BLaER1 (cell line): ENCODE data around the gene MAPK8.
"Not testable (repeated sequence)": the region's sequence is repeated elsewhere in the genome, so short reads cannot be mapped to it uniquely, and the experiment has no call there.

Experiments used
- H3K27ac ChIP-seq: shearing (Covaris generic); formaldehyde crosslinking; 2 replicates; pipeline ENCODE4 v1.8.1; 2022
- H3K27me3 ChIP-seq: shearing (Covaris generic); formaldehyde crosslinking; 2 replicates; pipeline ENCODE4 v1.8.1; 2022
- H3K36me3 ChIP-seq: shearing (Covaris generic); formaldehyde crosslinking; 2 replicates; pipeline ENCODE4 v1.8.1; 2022
- H3K4me1 ChIP-seq: shearing (Covaris generic); formaldehyde crosslinking; 2 replicates; pipeline ENCODE4 v1.8.1; 2022
- H3K4me2 ChIP-seq: shearing (Covaris generic); formaldehyde crosslinking; 2 replicates; pipeline ENCODE4 v1.8.1; 2022
- H3K4me3 ChIP-seq: shearing (Covaris generic); formaldehyde crosslinking; 2 replicates; pipeline ENCODE4 v1.8.1; 2022
- H3K9ac ChIP-seq: shearing (Covaris generic); formaldehyde crosslinking; 2 replicates; pipeline ENCODE4 v1.8.1; 2022
- H3K9me3 ChIP-seq: shearing (Covaris generic); formaldehyde crosslinking; 2 replicates; pipeline ENCODE4 v1.8.1; 2022
- H4K20me1 ChIP-seq: shearing (Covaris generic); formaldehyde crosslinking; 2 replicates; pipeline ENCODE4 v1.8.1; 2022
- Cebpa-rat ChIP-seq: shearing (Covaris generic); IDR thresholded peaks from 2 replicates; pipeline ENCODE4 v1.8.1; 2022

The MAPK8 gene

GRCh38 chr10:48410503-48410902 lies 104.0 kb downstream of the MAPK8 start:
- no peak for TF ChIP-seq Cebpa-rat
- no peaks in the 10 kb centered on the region for H3K27me3 ChIP-seq
- H3K4me3 ChIP-seq, result no peak overlapping the region
- H4K20me1 ChIP-seq, result 0 out of 2 replicates have a peak, but pooled peaks cover 5% of the 10 kb centered on the region
- H3K9me3 ChIP-seq, result peaks cover 13% of the 10 kb centered on the region
- H3K4me1 ChIP-seq, result no peaks in the 10 kb centered on the region
- H3K36me3 ChIP-seq, result peaks cover 54% of the 10 kb centered on the region
- H3K9ac ChIP-seq, result no peak overlapping the region
- H3K27ac ChIP-seq, result no peak overlapping the region
- no peak overlapping the region for H3K4me2 ChIP-seq

GRCh38 chr10:48411510-48411909 lies 105.0 kb downstream of the MAPK8 start:
- H3K4me3 ChIP-seq, result no peak overlapping the region
- no peak overlapping the region for H3K27ac ChIP-seq
- no peaks in the 10 kb centered on the region for H4K20me1 ChIP-seq
- H3K9ac ChIP-seq, result no peak overlapping the region
- no peak overlapping the region for H3K4me2 ChIP-seq
- no peak for TF ChIP-seq Cebpa-rat
- H3K36me3 ChIP-seq, result peaks cover 53% of the 10 kb centered on the region
- peaks cover 13% of the 10 kb centered on the region for H3K9me3 ChIP-seq
- no peaks in the 10 kb centered on the region for H3K4me1 ChIP-seq
- no peaks in the 10 kb centered on the region for H3K27me3 ChIP-seq

GRCh38 chr10:48412081-48412480 lies 105.6 kb downstream of the MAPK8 start:
- Histone ChIP-seq H3K27ac (no peak overlapping the region), H3K36me3 (peaks cover 53% of the 10 kb centered on the region), H3K27me3 (no peaks in the 10 kb centered on the region), H3K9ac (no peak overlapping the region), H3K4me1 (no peaks in the 10 kb centered on the region), H3K9me3 (peaks cover 13% of the 10 kb centered on the region), H4K20me1 (no peaks in the 10 kb centered on the region), H3K4me2 (no peak overlapping the region), H3K4me3 (no peak overlapping the region)
- no peak for TF ChIP-seq Cebpa-rat

DNA sequence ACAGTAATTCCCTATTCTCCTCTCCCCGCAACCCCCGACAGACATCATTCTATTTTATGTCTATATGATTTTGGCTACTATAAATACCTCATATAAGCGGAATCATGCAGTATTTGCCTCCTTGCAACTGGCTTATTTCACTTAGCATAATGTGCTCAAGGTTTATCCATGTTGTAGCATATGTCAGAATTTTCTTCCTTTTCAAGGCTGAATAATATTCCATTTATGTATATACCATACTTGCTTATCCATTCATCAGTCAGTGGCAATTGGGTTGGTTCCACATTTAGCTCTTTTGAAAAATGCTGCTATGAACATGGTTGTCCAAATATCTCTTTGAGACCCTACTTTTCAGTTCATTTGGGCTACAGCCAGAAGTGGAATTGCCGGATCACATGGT lies 106.5 kb downstream of the MAPK8 start:
- H3K9ac ChIP-seq, result no peak overlapping the region
- no peak for TF ChIP-seq Cebpa-rat
- no peaks in the 10 kb centered on the region for H3K27me3 ChIP-seq
- H3K4me2 ChIP-seq, result no peak overlapping the region
- H3K9me3 ChIP-seq, result peaks cover 13% of the 10 kb centered on the region
- no peaks in the 10 kb centered on the region for H4K20me1 ChIP-seq
- H3K4me1 ChIP-seq, result no peaks in the 10 kb centered on the region
- H3K4me3 ChIP-seq, result no peak overlapping the region
- no peak overlapping the region for H3K27ac ChIP-seq
- peaks cover 57% of the 10 kb centered on the region for H3K36me3 ChIP-seq

DNA sequence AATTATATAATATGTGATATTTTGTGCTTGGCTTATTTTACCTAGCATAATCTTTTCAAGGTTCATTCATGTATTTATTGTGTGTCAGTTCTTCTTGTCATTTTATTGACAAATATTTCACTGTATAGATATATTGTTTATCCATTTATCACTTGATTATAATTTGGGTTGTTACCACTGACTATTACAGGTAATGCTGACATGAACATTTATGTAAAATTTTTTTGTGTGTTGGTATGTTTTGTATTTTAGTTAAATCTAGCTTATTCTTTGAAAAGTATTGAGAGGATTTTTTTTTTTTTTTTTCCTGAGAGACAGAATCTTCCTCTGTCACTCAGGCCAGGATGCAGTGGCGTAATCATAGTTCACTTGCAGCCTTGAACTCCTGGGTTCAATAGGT lies 107.7 kb downstream of the MAPK8 start:
- Histone ChIP-seq H3K4me3 (no peak overlapping the region), H3K27me3 (no peaks in the 10 kb centered on the region), H3K9ac (no peak overlapping the region), H3K9me3 (peaks cover 13% of the 10 kb centered on the region), H3K27ac (no peak overlapping the region), H3K4me1 (no peaks in the 10 kb centered on the region), H4K20me1 (no peaks in the 10 kb centered on the region), H3K36me3 (peaks cover 54% of the 10 kb centered on the region), H3K4me2 (no peak overlapping the region)
- no peak for TF ChIP-seq Cebpa-rat

GRCh38 chr10:48414778-48415177 lies 108.3 kb downstream of the MAPK8 start:
- Histone ChIP-seq H3K36me3 (peaks cover 52% of the 10 kb centered on the region), H3K27ac (no peak overlapping the region), H3K9me3 (peaks cover 13% of the 10 kb centered on the region), H3K4me2 (no peak overlapping the region), H3K9ac (no peak overlapping the region), H3K27me3 (no peaks in the 10 kb centered on the region), H4K20me1 (no peaks in the 10 kb centered on the region), H3K4me1 (no peaks in the 10 kb centered on the region), H3K4me3 (no peak overlapping the region)
- TF ChIP-seq Cebpa-rat, result no peak

DNA sequence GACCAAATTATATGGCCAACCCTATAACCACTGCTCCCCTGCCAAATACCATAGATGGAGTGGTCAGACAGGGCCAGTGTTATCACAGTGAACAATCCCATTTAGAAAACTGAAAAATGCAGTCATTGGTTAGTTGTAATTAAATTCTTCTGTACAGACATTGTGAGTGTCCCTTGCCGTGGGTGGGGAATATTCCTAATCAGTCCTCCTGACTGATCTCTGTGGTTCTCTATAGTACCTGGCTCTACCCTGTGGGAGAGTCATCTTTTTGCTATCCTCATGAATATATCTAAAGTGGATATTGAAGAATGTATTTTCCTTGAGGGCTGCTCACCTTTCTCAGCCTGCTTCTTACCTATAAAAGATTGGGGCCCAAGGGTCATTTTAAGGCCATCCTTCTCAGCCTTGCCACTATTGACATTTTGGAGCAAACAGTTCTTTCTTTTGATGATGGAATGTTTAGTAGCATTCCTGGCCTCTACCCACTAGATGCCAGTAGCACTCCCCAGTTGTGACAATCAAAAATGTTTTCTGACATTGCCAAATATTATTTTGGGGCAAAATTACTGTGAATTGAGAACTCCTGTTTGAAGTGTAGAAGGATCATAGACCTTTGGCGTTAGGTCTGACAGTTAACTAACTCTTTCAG lies 110.2 kb downstream of the MAPK8 start:
- Histone ChIP-seq H3K9me3 (peaks cover 13% of the 10 kb centered on the region), H4K20me1 (no peaks in the 10 kb centered on the region), H3K4me2 (no peak overlapping the region), H3K9ac (no peak overlapping the region), H3K36me3 (peaks cover 50% of the 10 kb centered on the region), H3K4me3 (no peak overlapping the region), H3K4me1 (no peaks in the 10 kb centered on the region), H3K27ac (no peak overlapping the region), H3K27me3 (no peaks in the 10 kb centered on the region)
- no peak for TF ChIP-seq Cebpa-rat

- no peak overlapping the region for H3K27ac ChIP-seq
- H3K4me2 ChIP-seq, result no peak overlapping the region
- H3K27me3 ChIP-seq, result no peaks in the 10 kb centered on the region
- no peaks in the 10 kb centered on the region for H3K4me1 ChIP-seq
- H3K4me3 ChIP-seq, result no peak overlapping the region
- H4K20me1 ChIP-seq, result no peaks in the 10 kb centered on the region
- H3K9ac ChIP-seq, result no peak overlapping the region
- peaks cover 45% of the 10 kb centered on the region for H3K36me3 ChIP-seq
- TF ChIP-seq Cebpa-rat, result no peak
- H3K9me3 ChIP-seq, result peaks cover 7% of the 10 kb centered on the region
Observed at GRCh38 chr10:48417374-48417773, 110.9 kb downstream of the MAPK8 start.

- Histone ChIP-seq H3K36me3 (peaks cover 39% of the 10 kb centered on the region), H3K9me3 (no peaks in the 10 kb centered on the region), H3K4me2 (no peak overlapping the region), H3K4me3 (no peak overlapping the region), H4K20me1 (no peaks in the 10 kb centered on the region), H3K27ac (no peak overlapping the region), H3K4me1 (no peaks in the 10 kb centered on the region), H3K27me3 (no peaks in the 10 kb centered on the region), H3K9ac (no peak overlapping the region)
- no peak for TF ChIP-seq Cebpa-rat
Observed at GRCh38 chr10:48418189-48418788, 111.8 kb downstream of the MAPK8 start.

DNA sequence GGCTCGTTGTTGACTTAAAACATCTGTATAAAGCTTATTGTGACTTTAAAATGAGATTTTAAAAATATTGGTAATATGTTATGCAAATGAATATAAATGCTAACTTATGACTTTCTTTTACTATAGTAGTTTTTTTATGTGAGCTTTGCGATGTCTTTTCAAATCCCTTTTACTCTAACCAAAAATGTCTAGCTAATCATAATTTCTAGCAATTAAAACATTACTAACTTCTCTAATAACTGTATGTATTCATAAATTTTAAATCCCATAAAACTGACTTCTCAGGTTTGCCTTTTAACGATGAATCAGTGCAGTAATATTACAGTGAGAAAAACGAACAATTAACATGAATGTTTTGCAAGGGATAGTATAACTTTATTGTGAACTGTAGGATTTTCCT lies 113.2 kb downstream of the MAPK8 start:
- Histone ChIP-seq H3K36me3 (peaks cover 35% of the 10 kb centered on the region), H3K4me1 (no peaks in the 10 kb centered on the region), H4K20me1 (no peaks in the 10 kb centered on the region), H3K27me3 (no peaks in the 10 kb centered on the region), H3K27ac (no peak overlapping the region), H3K4me2 (no peak overlapping the region), H3K9me3 (no peaks in the 10 kb centered on the region), H3K4me3 (no peak overlapping the region), H3K9ac (no peak overlapping the region)
- TF ChIP-seq Cebpa-rat, result no peak

DNA sequence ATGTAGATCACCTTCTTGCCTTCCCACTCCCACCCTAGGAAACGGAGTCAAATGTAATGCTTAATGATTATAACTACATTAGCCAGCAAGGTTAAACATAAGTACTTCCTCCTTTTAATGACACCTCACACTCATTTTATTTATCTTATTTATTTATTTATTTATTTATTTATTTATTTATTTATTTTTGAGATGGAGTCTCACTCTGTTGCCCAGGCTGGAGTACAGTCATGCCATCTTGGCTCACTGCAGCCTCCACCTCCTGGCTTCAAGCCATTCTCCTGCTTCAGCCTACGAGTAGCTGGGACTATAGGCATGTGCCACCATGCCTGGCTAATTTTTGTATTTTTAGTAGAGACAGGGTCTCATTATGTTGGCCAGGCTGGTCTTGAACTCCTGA lies 115.4 kb downstream of the MAPK8 start:
- not testable (repeated sequence) for H3K4me2 ChIP-seq, H3K4me3 ChIP-seq, H3K4me1 ChIP-seq, H3K27me3 ChIP-seq, H3K27ac ChIP-seq, H3K9me3 ChIP-seq, H4K20me1 ChIP-seq, H3K9ac ChIP-seq
- H3K36me3 ChIP-seq, result peaks cover 33% of the 10 kb centered on the region
